CD4-positive, alpha-beta T cell (primary cell): ENCODE data around the gene GLG1. TPM values are rescaled to one million over a fixed set of nuclear protein-coding genes. Genes with fewer than 3 reads are reported as not detected.
A peak's percentile ranks its signal among the peaks of the same experiment; 100 is the strongest.

Experiments
- ATAC-seq: fragments of 200-7000 bp; cut with Tn5 transposase; one replicate; pipeline ENCODE4 v1.10.0; 2022; ENCODE audit warnings: mild to moderate bottlenecking; ENCODE audit not compliant: poor library complexity
- CTCF ChIA-PET: fragments of 350-600 bp; sonication (Branson Sonifier 250); formaldehyde crosslinking; loops from one replicate; lab custom pipeline; 2021; ENCODE audit warnings: antibody characterized with exemption, inconsistent platforms; lab: Charles Lee
- POLR2A ChIA-PET: fragments of 350-600 bp; sonication (Branson Sonifier 250); formaldehyde crosslinking; loops from one replicate; lab custom pipeline; 2021; ENCODE audit warnings: antibody characterized with exemption, inconsistent platforms; lab: Charles Lee
- DNase-seq, 14 experiments: peaks; one replicate each; pipeline ENCODE4 v3.0.0-alpha.2; 2013 to 2020; ENCODE audit warnings: mixed read lengths in 2 of 14
- H3K27ac ChIP-seq, 2 donors: one replicate each; pipeline versions ENCODE4 v1.5.1 to v1.7.0; 2013; ENCODE audit warnings: low read length in 2 of 2, low read depth in 1 of 2, mild to moderate bottlenecking in 1 of 2
- H3K27me3 ChIP-seq, 2 experiments: 1 replicate in 1 of 2; 2 replicates in 1 of 2; pipeline versions ENCODE4 v1.6.1 to v1.7.0; 2013; ENCODE audit warnings: low read length in 2 of 2, control low read depth in 1 of 2, mild to moderate bottlenecking in 1 of 2, moderate library complexity in 1 of 2; ENCODE audit not compliant: insufficient read depth in 2 of 2, control insufficient read depth in 1 of 2
- H3K36me3 ChIP-seq: one replicate; pipeline ENCODE4 v1.6.1; 2013; ENCODE audit warnings: low read length, control low read depth; ENCODE audit not compliant: insufficient read depth
- H3K4me1 ChIP-seq: one replicate; pipeline ENCODE4 v1.6.1; 2013; ENCODE audit warnings: low read length, control low read depth; ENCODE audit not compliant: insufficient read depth
- H3K4me3 ChIP-seq: one replicate; pipeline ENCODE4 v1.5.1; 2013; ENCODE audit warnings: mild to moderate bottlenecking, low read length, moderate library complexity
- H3K9me3 ChIP-seq, 2 experiments: 1 replicate in 1 of 2; 2 replicates in 1 of 2; pipeline versions ENCODE4 v1.6.1 to v1.7.0; 2013; ENCODE audit warnings: low read length in 2 of 2, mild to moderate bottlenecking in 2 of 2, control low read depth in 1 of 2, moderate library complexity in 1 of 2; ENCODE audit not compliant: control insufficient read depth in 1 of 2, insufficient read depth in 1 of 2
- H3K27ac Mint-ChIP-seq: one replicate; pipeline ENCODE4 v1.8.0; 2020; ENCODE audit warnings: mixed read lengths
- H3K27me3 Mint-ChIP-seq: one replicate; pipeline ENCODE4 v1.8.0; 2021; ENCODE audit warnings: mixed read lengths
- H3K36me3 Mint-ChIP-seq: one replicate; pipeline ENCODE4 v1.8.0; 2021; ENCODE audit warnings: low read depth, mixed read lengths
- H3K4me1 Mint-ChIP-seq: one replicate; pipeline ENCODE4 v1.8.0; 2021; ENCODE audit warnings: low read depth, mixed read lengths
- H3K4me3 Mint-ChIP-seq: one replicate; pipeline ENCODE4 v1.8.0; 2020; ENCODE audit warnings: mild to moderate bottlenecking, mixed read lengths
- H3K9me3 Mint-ChIP-seq: one replicate; pipeline ENCODE4 v1.8.0; 2020; ENCODE audit warnings: mixed read lengths
- intact Hi-C, 2 experiments: fragments of 100-400 bp; cut with DNase I in 1 of 2; cut with micrococcal nuclease in 1 of 2; formaldehyde crosslinking; loops; one replicate each; pipeline versions ENCODE4 v1.15.1 to v1.9.0; 2023 to 2025; cut with DNase I, micrococcal nuclease
- total RNA-seq, 174 experiments: library from RNA in 2 of 174; stranded (reverse) in 2 of 174; gene quantifications; one replicate each; pipeline ENCODE4 v1.2.3 and lab custom pipeline; 2021 to 2026
- TF ChIP-seq, protein P1 (sequence below): fragments of 200-600 bp; IDR thresholded peaks from one replicate; pipeline ENCODE4 v1.8.0; 2022; ENCODE audit warnings: antibody characterized with exemption, mild to moderate bottlenecking

The GLG1 gene
- total RNA-seq, 2 experiments from 2014 or later: 110 to 114 TPM

DNA sequence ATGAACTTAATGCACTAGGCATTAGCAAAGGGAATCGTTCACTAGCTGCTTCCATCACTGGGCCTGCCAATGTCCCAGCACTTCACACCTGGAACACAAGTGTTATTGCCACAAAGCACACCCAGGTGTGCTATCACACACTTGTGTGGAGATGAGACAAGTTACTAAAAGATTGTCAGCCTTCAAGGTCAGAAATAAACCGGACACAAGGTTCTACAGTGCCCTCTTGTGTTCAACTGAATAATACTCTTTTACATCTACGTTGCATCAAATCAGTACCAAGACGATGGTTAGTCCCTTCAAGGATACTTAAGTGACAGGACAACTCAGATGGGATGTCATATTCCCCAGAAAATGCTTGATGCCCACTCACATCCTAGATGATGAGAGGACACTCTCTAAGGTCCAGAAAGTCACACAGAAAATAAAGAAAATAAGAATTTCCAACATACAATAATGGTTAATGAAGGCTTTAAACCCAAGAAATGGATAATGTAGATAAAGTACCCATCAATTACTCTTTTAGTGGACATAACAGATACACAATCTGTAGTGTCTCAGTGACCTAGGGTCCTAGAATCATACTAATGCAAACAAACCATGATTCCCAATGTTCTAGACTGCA, 16.4 kb upstream of the GLG1 start:
- DNase-seq (peak in 4 of 14 experiments; percentile 13 to 73 (median 67)), ATAC-seq (peak; percentile 55)
- Histone ChIP-seq H3K4me1 (peaks cover 3% of the 10 kb centered on the region), H3K9me3 (no peaks in the 10 kb centered on the region), H3K27ac (no peak overlapping the region), H3K4me3 (no peak overlapping the region), H3K36me3 (peaks cover 71% of the 10 kb centered on the region), H3K27me3 (no peaks in the 10 kb centered on the region)
- peaks cover 79% of the 10 kb centered on the region for H3K36me3 Mint-ChIP-seq
- POLR2A ChIA-PET: interaction anchor here (1.1 to 1.8 kb wide), 2 partner anchors 16 to 22 kb away, joined by 3 to 8 read pairs; partner anchors contain the start of gene GLG1
- no peaks in the 10 kb centered on the region for H3K27me3 Mint-ChIP-seq
- TF ChIP-seq, protein P1, sequence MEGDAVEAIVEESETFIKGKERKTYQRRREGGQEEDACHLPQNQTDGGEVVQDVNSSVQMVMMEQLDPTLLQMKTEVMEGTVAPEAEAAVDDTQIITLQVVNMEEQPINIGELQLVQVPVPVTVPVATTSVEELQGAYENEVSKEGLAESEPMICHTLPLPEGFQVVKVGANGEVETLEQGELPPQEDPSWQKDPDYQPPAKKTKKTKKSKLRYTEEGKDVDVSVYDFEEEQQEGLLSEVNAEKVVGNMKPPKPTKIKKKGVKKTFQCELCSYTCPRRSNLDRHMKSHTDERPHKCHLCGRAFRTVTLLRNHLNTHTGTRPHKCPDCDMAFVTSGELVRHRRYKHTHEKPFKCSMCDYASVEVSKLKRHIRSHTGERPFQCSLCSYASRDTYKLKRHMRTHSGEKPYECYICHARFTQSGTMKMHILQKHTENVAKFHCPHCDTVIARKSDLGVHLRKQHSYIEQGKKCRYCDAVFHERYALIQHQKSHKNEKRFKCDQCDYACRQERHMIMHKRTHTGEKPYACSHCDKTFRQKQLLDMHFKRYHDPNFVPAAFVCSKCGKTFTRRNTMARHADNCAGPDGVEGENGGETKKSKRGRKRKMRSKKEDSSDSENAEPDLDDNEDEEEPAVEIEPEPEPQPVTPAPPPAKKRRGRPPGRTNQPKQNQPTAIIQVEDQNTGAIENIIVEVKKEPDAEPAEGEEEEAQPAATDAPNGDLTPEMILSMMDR: peak; percentile 78
- no peak overlapping the region for H3K4me3 Mint-ChIP-seq
- H3K4me1 Mint-ChIP-seq: peaks cover 11% of the 10 kb centered on the region
- intact Hi-C loops: loop anchor here (5.0 kb wide), 4 partner anchors 36 to 136 kb away; no protein-coding TSS in a partner anchor
- no peak overlapping the region for H3K27ac Mint-ChIP-seq
- H3K9me3 Mint-ChIP-seq: no peaks in the 10 kb centered on the region
- CTCF ChIA-PET: interaction anchor here (0.6 to 1.2 kb wide), 6 partner anchors 15 to 165 kb away, joined by 3 to 8 read pairs (median 4); no protein-coding TSS in a partner anchor

DNA sequence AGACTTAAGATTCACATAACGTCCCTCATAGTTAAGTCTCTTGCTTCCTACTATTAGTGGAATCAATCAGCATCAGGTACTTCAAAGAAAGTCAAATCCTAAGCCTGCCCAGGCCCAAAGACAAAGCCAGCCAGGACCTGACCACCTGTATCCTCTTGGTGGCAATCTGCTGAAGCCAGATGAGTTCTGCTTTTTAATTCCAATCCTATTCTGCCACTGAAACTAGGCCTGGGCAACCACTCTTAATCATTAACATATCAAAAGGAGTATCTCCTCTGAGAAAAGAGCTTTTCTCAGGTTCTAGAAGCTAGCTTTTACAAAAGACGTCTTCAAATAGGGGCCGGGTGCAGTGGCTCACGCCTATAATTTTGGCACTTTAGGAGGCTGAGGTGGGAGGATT, 15.1 kb upstream of the GLG1 start:
- peaks cover 70% of the 10 kb centered on the region for H3K36me3 Mint-ChIP-seq
- intact Hi-C loops: loop anchor here (5.0 kb wide), 4 partner anchors 35 to 135 kb away; no protein-coding TSS in a partner anchor

DNA sequence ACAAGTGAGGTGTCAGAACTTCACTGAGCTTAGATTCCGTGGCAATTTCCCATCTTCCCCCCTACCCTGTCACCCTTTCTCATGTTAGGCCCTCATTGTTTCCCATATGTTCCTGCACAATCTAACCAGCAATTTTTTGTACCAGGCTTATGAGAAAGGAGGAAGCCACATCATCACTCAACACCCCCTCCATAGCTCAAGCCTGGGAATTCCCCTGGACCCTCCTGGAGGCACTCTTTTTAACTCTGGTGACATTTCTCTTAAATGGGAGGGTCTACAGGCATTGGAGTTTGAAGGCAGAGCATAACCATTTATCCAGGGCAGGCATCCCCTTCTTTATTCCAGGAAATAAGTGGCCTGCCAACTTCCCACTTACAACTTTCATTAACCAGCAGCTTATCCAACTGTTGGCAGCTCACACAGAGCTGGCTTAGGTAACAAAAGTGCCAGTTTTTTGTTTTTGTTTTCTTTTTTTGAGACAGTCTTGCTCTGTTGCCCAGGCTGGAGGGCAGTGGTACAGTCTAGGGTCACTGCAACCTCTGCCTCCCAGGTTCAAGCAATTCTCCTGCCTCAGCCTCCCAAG, 10.4 kb upstream of the GLG1 start:
- Mint-ChIP-seq H3K9me3 (no peaks in the 10 kb centered on the region), H3K27ac (no peak overlapping the region), H3K4me3 (no peak overlapping the region), H3K36me3 (peaks cover 27% of the 10 kb centered on the region), H3K27me3 (no peaks in the 10 kb centered on the region), H3K4me1 (peaks cover 4% of the 10 kb centered on the region)
- ATAC-seq: no peak
- ChIA-PET CTCF (interaction anchor here (1.0 kb wide), 1 partner anchor 46 kb away, joined by 3 read pairs; no protein-coding TSS in a partner anchor), POLR2A (interaction anchor here (0.7 kb wide), 1 partner anchor 10 kb away, joined by 3 read pairs; the partner anchor contains the start of gene GLG1)
- intact Hi-C loops: no loop called here
- TF ChIP-seq, protein P1: no peak
- Histone ChIP-seq H3K27ac (no peak overlapping the region), H3K4me1 (no peaks in the 10 kb centered on the region), H3K4me3 (no peak overlapping the region), H3K9me3 (no peaks in the 10 kb centered on the region), H3K27me3 (no peaks in the 10 kb centered on the region), H3K36me3 (peaks cover 15% of the 10 kb centered on the region)
- DNase-seq: no peak

More for the DNA sequence above, 15.1 kb upstream of the GLG1 start:
- TF ChIP-seq, protein P1: no peak
- Mint-ChIP-seq H3K4me1 (peaks cover 8% of the 10 kb centered on the region), H3K27me3 (no peaks in the 10 kb centered on the region), H3K4me3 (no peak overlapping the region), H3K9me3 (no peaks in the 10 kb centered on the region), H3K27ac (no peak overlapping the region)
- ChIA-PET CTCF (interaction anchor here (0.6 to 1.2 kb wide), 3 partner anchors 29 to 127 kb away, joined by 3 to 4 read pairs (median 3); no protein-coding TSS in a partner anchor), POLR2A (interaction anchor here (1.1 to 1.8 kb wide), 2 partner anchors 15 to 21 kb away, joined by 3 to 8 read pairs; partner anchors contain the start of gene GLG1)
- no peak for ATAC-seq
- no peak overlapping the region for H3K27ac ChIP-seq
- DNase-seq: no peak
- peaks cover 58% of the 10 kb centered on the region for H3K36me3 ChIP-seq
- no peak overlapping the region for H3K4me3 ChIP-seq
- no peaks in the 10 kb centered on the region for H3K27me3 ChIP-seq
- peaks cover 3% of the 10 kb centered on the region for H3K4me1 ChIP-seq
- H3K9me3 ChIP-seq: no peaks in the 10 kb centered on the region
